Non-pigmented ciliary epithelial cell (primary cell): ENCODE data around the gene DSPP.
"Not testable (repeated sequence)": the region's sequence is repeated elsewhere in the genome, so short reads cannot be mapped to it uniquely, and the experiment has no call there.

Experiments used
- DNase-seq: peaks from one replicate; pipeline ENCODE4 v3.0.0-alpha.2; 2010; ENCODE audit warnings: low read depth

The DSPP gene

GRCh38 chr4:87608229-87608628, at the start of gene DSPP:
Gene DSPP (plus strand): TSS chr4:87608529. CDS start chr4:87610909, 2,380 bp downstream.
- no peak for DNase-seq

GRCh38 chr4:87559090-87559837, 49.1 kb upstream of the DSPP start:
- DNase-seq = no peak

- no peak for DNase-seq
Observed at GRCh38 chr4:87560802-87561201, 47.5 kb upstream of the DSPP start.

- no peak for DNase-seq
Observed at GRCh38 chr4:87565746-87566145, 42.6 kb upstream of the DSPP start.

GRCh38 chr4:87566276-87566675, 42.1 kb upstream of the DSPP start:
- DNase-seq = no peak

GRCh38 chr4:87567191-87567590, 41.1 kb upstream of the DSPP start:
- DNase-seq = no peak

- no peak for DNase-seq
Observed at GRCh38 chr4:87570290-87570805, 38.0 kb upstream of the DSPP start.

- DNase-seq = not testable (repeated sequence)
Observed at GRCh38 chr4:87574376-87574775, 34.0 kb upstream of the DSPP start.

- DNase-seq = no peak
Observed at GRCh38 chr4:87574996-87575395, 33.3 kb upstream of the DSPP start.

- DNase-seq = no peak
Observed at GRCh38 chr4:87575408-87575807, 32.9 kb upstream of the DSPP start.

GRCh38 chr4:87575983-87576382, 32.3 kb upstream of the DSPP start:
- DNase-seq = no peak

GRCh38 chr4:87579478-87579877, 28.9 kb upstream of the DSPP start:
- no peak for DNase-seq

- no peak for DNase-seq
Observed at GRCh38 chr4:87580057-87580456, 28.3 kb upstream of the DSPP start.

GRCh38 chr4:87584222-87584908, 24.0 kb upstream of the DSPP start:
- no peak for DNase-seq

- peak; percentile 95 for DNase-seq
Observed at GRCh38 chr4:87589531-87589930, 18.8 kb upstream of the DSPP start.

GRCh38 chr4:87592124-87592523, 16.2 kb upstream of the DSPP start:
- DNase-seq = no peak

- DNase-seq = no peak
Observed at GRCh38 chr4:87601361-87601760, 7.0 kb upstream of the DSPP start.

GRCh38 chr4:87614292-87614890, 6.1 kb downstream of the DSPP start:
- DNase-seq = no peak

- no peak for DNase-seq
Observed at GRCh38 chr4:87616268-87616667, 7.9 kb downstream of the DSPP start.

- DNase-seq = no peak
Observed at GRCh38 chr4:87620086-87620485, 11.8 kb downstream of the DSPP start.

- DNase-seq = no peak
Observed at GRCh38 chr4:87620491-87620890, 12.2 kb downstream of the DSPP start.

GRCh38 chr4:87622303-87622702, 14.0 kb downstream of the DSPP start:
- DNase-seq = no peak

GRCh38 chr4:87624698-87625097, 16.4 kb downstream of the DSPP start:
- no peak for DNase-seq
